Vagina (tissue), 2 donors: ENCODE data around the gene IMPDH2. TPM values are rescaled to one million over a fixed set of nuclear protein-coding genes. Genes with fewer than 3 reads are reported as not detected.

Experiments used
- DNase-seq, 2 donors: peaks; one replicate each; pipeline ENCODE4 v3.0.0-alpha.2; 2017; ENCODE audit errors: extremely low spot score in 2 of 2
- H3K27ac ChIP-seq: fragments of 200-600 bp; sonication (generic); one replicate; pipeline ENCODE4 v1.5.1; 2019
- H3K27me3 ChIP-seq: fragments of 200-600 bp; sonication (generic); one replicate; pipeline ENCODE4 v1.5.1; 2019
- H3K36me3 ChIP-seq, 2 donors: fragments of 200-600 bp; sonication (generic); one replicate each; pipeline ENCODE4 v1.5.1; 2017 to 2019
- H3K4me1 ChIP-seq: fragments of 200-600 bp; sonication (generic); one replicate; pipeline ENCODE4 v1.5.1; 2019
- H3K4me3 ChIP-seq, 2 donors: fragments of 200-600 bp; sonication (generic); 1 replicate in 1 of 2; 2 replicates in 1 of 2; pipeline ENCODE4 v1.5.1; 2016 to 2019
- H3K9me3 ChIP-seq: fragments of 200-600 bp; sonication (generic); one replicate; pipeline ENCODE4 v1.5.1; 2019
- CTCF ChIP-seq, 3 experiments: fragments of 450-650 bp in 2 of 3; fragments of 200-600 bp in 1 of 3; sonication (generic) in 1 of 3; IDR thresholded peaks; one replicate each; pipeline ENCODE4 v1.5.1; 2017 to 2019; ENCODE audit warnings: antibody characterized with exemption in 3 of 3, mild to moderate bottlenecking in 2 of 3, moderate library complexity in 2 of 3
- POLR2A ChIP-seq, 2 donors: fragments of 450-650 bp; IDR thresholded peaks; one replicate each; pipeline ENCODE4 v1.6.1; 2017; ENCODE audit warnings: antibody characterized with exemption in 2 of 2, mild to moderate bottlenecking in 2 of 2, moderate library complexity in 2 of 2
- POLR2AphosphoS5 ChIP-seq, 2 donors: sonication (generic); formaldehyde crosslinking; IDR thresholded peaks; one replicate each; pipeline ENCODE4 v1.9.0; 2017; ENCODE audit warnings: antibody characterized with exemption in 2 of 2, mild to moderate bottlenecking in 2 of 2, low read depth in 1 of 2; ENCODE audit not compliant: insufficient read depth in 1 of 2
- intact Hi-C: fragments of 100-400 bp; cut with DNase I; formaldehyde crosslinking; loops from one replicate; pipeline ENCODE4 v1.15.1; 2023
- total RNA-seq: library from RNA; depleted of rRNA; stranded (reverse); fragments of >200 nt; gene quantifications from one replicate; pipeline ENCODE4 v1.2.3, GENCODE V29; 2016

The IMPDH2 gene
- total RNA-seq, 1 donor from 2014 or later = 185 TPM

GRCh38 chr3:49007068-49007770 is 22.0 kb downstream of the IMPDH2 start, which contains the start of gene WDR6:
Gene WDR6 (plus strand): TSS chr3:49007391. CDS start chr3:49007432, 41 bp downstream.
- Histone ChIP-seq H3K27ac (peak within 1 kb of the TSS; percentile 99), H3K9me3 (no peaks in the 10 kb centered on the region), H3K36me3 (peaks cover 0 to 3% of the 10 kb centered on the region in 2 donors), H3K27me3 (no peaks in the 10 kb centered on the region), H3K4me1 (peaks cover 20% of the 10 kb centered on the region), H3K4me3 (peak within 1 kb of the TSS; percentile 57 to 77)
- TF ChIP-seq POLR2AphosphoS5 (IDR thresholded peaks at IDR 0.05; ENCODE audit: insufficient read depth in 1 of 2, low read depth in 1 of 2) = peak; percentile 80 to 95
- TF ChIP-seq CTCF (IDR thresholded peaks at IDR 0.05) = peak in 2 of 3 experiments; percentile 23 to 41
- peak in 1 of 2 donors; percentile 59 for TF ChIP-seq POLR2A (IDR thresholded peaks at IDR 0.05)
- peak in 1 of 2 donors; percentile 98 for DNase-seq
- intact Hi-C loops = loop anchor here (5.0 kb wide), 1 partner anchor 85 kb away; the partner anchor contains the start of gene QRICH1

- no peak for TF ChIP-seq POLR2A (IDR thresholded peaks at IDR 0.05)
- Histone ChIP-seq H3K9me3 (no peaks in the 10 kb centered on the region), H3K27ac (peak overlapping the region; percentile 99), H3K36me3 (no peaks in the 10 kb centered on the region), H3K27me3 (no peaks in the 10 kb centered on the region), H3K4me1 (peaks cover 18% of the 10 kb centered on the region), H3K4me3 (peak overlapping the region; percentile 57 to 77)
- intact Hi-C loops = loop anchor here (5.0 kb wide), 1 partner anchor 86 kb away; the partner anchor contains the start of gene QRICH1
- no peak for DNase-seq
Observed at GRCh38 chr3:49006408-49007067, 22.7 kb downstream of the IMPDH2 start.

DNA sequence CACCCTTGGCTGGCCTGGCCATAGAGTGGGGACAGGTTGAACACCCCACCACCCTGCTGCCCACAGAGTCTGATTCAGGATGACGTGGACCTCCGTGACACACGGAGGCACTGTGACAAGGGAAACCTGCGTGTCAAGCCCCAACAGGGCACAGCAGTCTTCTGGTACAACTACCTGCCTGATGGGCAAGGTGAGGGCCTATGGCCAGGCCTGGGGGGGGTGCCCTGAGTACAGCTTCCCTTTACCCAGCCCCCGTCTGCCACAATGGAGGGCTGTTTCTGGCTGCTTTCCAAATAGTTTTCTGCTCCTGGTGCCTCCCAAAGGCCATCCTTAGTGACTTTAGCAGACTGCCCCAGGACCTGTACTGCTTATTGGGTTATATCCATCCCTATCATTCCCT is 23.2 kb downstream of the IMPDH2 start:
- TF ChIP-seq CTCF (IDR thresholded peaks at IDR 0.05) (no peak), POLR2A (IDR thresholded peaks at IDR 0.05) (no peak)
- no peak for DNase-seq
- peaks cover 18% of the 10 kb centered on the region for H3K4me1 ChIP-seq
- H3K36me3 ChIP-seq = no peaks in the 10 kb centered on the region
- intact Hi-C loops = loop anchor here (5.0 kb wide), 1 partner anchor 86 kb away; the partner anchor contains the start of gene QRICH1
- H3K27me3 ChIP-seq = no peaks in the 10 kb centered on the region
- peak overlapping the region; percentile 99 for H3K27ac ChIP-seq
- peak overlapping the region; percentile 57 to 77 for H3K4me3 ChIP-seq
- H3K9me3 ChIP-seq = no peaks in the 10 kb centered on the region

- no peaks in the 10 kb centered on the region for H3K36me3 ChIP-seq
- no peak for DNase-seq
- H3K27ac ChIP-seq = no peak overlapping the region
- intact Hi-C loops = loop anchor here (5.0 kb wide), 1 partner anchor 87 kb away; the partner anchor contains the start of gene QRICH1
- H3K27me3 ChIP-seq = no peaks in the 10 kb centered on the region
- H3K4me1 ChIP-seq = peaks cover 18% of the 10 kb centered on the region
- H3K9me3 ChIP-seq = no peaks in the 10 kb centered on the region
- no peak overlapping the region for H3K4me3 ChIP-seq
- TF ChIP-seq POLR2A (IDR thresholded peaks at IDR 0.05) = no peak
- TF ChIP-seq CTCF (IDR thresholded peaks at IDR 0.05) = no peak
- TF ChIP-seq POLR2AphosphoS5 (IDR thresholded peaks at IDR 0.05; ENCODE audit: insufficient read depth in 1 of 2, low read depth in 1 of 2) = no peak
Observed at GRCh38 chr3:49005303-49005680, 23.9 kb downstream of the IMPDH2 start.

GRCh38 chr3:49004352-49005302 is 24.6 kb downstream of the IMPDH2 start:
- no peak overlapping the region for H3K4me3 ChIP-seq
- TF ChIP-seq POLR2A (IDR thresholded peaks at IDR 0.05) (no peak), CTCF (IDR thresholded peaks at IDR 0.05) (no peak), POLR2AphosphoS5 (IDR thresholded peaks at IDR 0.05; ENCODE audit: insufficient read depth in 1 of 2, low read depth in 1 of 2) (no peak)
- no peak overlapping the region for H3K27ac ChIP-seq
- H3K9me3 ChIP-seq = no peaks in the 10 kb centered on the region
- intact Hi-C loops = loop anchor here (5.0 kb wide), 1 partner anchor 88 kb away; the partner anchor contains the start of gene QRICH1
- no peak for DNase-seq
- H3K4me1 ChIP-seq = peaks cover 18% of the 10 kb centered on the region
- no peaks in the 10 kb centered on the region for H3K27me3 ChIP-seq
- H3K36me3 ChIP-seq = no peaks in the 10 kb centered on the region
